NT2/D1 (cell line): ENCODE measurements around the gene NDUFV2.
"Not testable (repeated sequence)": the region's sequence is repeated elsewhere in the genome, so short reads cannot be mapped to it uniquely, and the experiment has no call there.

Experiments used
- SUZ12 ChIP-seq: IDR thresholded peaks from 2 replicates; pipeline ENCODE4 v1.6.1; 2011; ENCODE audit not compliant: insufficient read length, insufficient read depth; ENCODE audit errors: extremely low read depth
- YY1 ChIP-seq: IDR thresholded peaks from 2 replicates; pipeline ENCODE4 v1.6.1; 2011; ENCODE audit not compliant: insufficient read length, insufficient read depth

- TF ChIP-seq YY1, SUZ12: not testable (repeated sequence)
These were observed 13.8 kb upstream of the NDUFV2 start for GRCh38 chr18:9088727-9089126.
